Small intestine (tissue), 16 donors: ENCODE results near the gene SCAF4. TPM values are rescaled to one million over a fixed set of nuclear protein-coding genes. Genes with fewer than 3 reads are reported as not detected.

Experiments
- DNase-seq, 2 donors: peaks; one replicate each; pipeline versions ENCODE4 v3.0.0 to v3.0.0-alpha.2; 2013
- FAIRE-seq: peaks from 2 replicates; lab custom pipeline; 2012; peaks lifted over from hg19 to GRCh38; lab: Jason Lieb, UNC
- H3K27ac ChIP-seq, 3 donors: one replicate each; pipeline ENCODE4 v1.5.1; 2013; ENCODE audit warnings: low read length in 2 of 3, mild to moderate bottlenecking in 2 of 3, control low read depth in 1 of 3, inconsistent platforms in 1 of 3, low read depth in 1 of 3, moderate library complexity in 1 of 3
- H3K27me3 ChIP-seq, 3 donors: one replicate each; pipeline ENCODE4 v1.6.1; 2013; ENCODE audit warnings: low read length in 3 of 3, inconsistent platforms in 1 of 3; ENCODE audit not compliant: control insufficient read depth in 3 of 3, insufficient read depth in 3 of 3
- H3K36me3 ChIP-seq, 3 donors: one replicate each; pipeline ENCODE4 v1.6.1; 2013; ENCODE audit warnings: low read length in 3 of 3, inconsistent platforms in 1 of 3, low read depth in 1 of 3, mild to moderate bottlenecking in 1 of 3, moderate library complexity in 1 of 3; ENCODE audit not compliant: control insufficient read depth in 3 of 3, insufficient read depth in 2 of 3
- H3K4me1 ChIP-seq, 3 donors: one replicate each; pipeline ENCODE4 v1.6.1; 2013; ENCODE audit warnings: low read length in 2 of 3, inconsistent platforms in 1 of 3, low read depth in 1 of 3, mild to moderate bottlenecking in 1 of 3, moderate library complexity in 1 of 3; ENCODE audit not compliant: control insufficient read depth in 3 of 3, insufficient read depth in 2 of 3
- H3K4me3 ChIP-seq, 3 donors: one replicate each; pipeline ENCODE4 v1.5.1; 2013; ENCODE audit warnings: low read length in 3 of 3, control low read depth in 1 of 3, inconsistent platforms in 1 of 3, low read depth in 1 of 3, mild to moderate bottlenecking in 1 of 3, moderate library complexity in 1 of 3
- H3K9me3 ChIP-seq, 2 donors: one replicate each; pipeline ENCODE4 v1.6.1; 2013; ENCODE audit warnings: low read depth in 1 of 2, low read length in 1 of 2; ENCODE audit not compliant: control insufficient read depth in 2 of 2, insufficient read depth in 1 of 2
- WGBS, 3 donors: extraction: QIAGEN DNeasy Blood & Tissue Kit; methylation state at CpG; one replicate each; pipeline ENCODE4 v1.1.7; 2013; 5-methylcytosine and 5-hydroxymethylcytosine counted together
- long read RNA-seq, 10 donors: transcript quantifications; one replicate each; lab custom pipeline, GENCODE V29; 2026
- polyA plus RNA-seq, 4 donors: library from polyadenylated mRNA; stranded (reverse) in 3 of 4; unstranded in 1 of 4; fragments of 200-250 nt in 3 of 4; fragments of 120-200 nt in 1 of 4; gene quantifications; one replicate each; pipeline versions ENCODE4 v1.2.1 to v1.2.3, GENCODE V29; 2013
- donor health status: healthy with polysubstance abuse.
- donor health status: control.
- donor health status: control.
- donor health status: Bipolar disorder and iron deficiency.
- donor health status: healthy.

Gene SCAF4, protein sequence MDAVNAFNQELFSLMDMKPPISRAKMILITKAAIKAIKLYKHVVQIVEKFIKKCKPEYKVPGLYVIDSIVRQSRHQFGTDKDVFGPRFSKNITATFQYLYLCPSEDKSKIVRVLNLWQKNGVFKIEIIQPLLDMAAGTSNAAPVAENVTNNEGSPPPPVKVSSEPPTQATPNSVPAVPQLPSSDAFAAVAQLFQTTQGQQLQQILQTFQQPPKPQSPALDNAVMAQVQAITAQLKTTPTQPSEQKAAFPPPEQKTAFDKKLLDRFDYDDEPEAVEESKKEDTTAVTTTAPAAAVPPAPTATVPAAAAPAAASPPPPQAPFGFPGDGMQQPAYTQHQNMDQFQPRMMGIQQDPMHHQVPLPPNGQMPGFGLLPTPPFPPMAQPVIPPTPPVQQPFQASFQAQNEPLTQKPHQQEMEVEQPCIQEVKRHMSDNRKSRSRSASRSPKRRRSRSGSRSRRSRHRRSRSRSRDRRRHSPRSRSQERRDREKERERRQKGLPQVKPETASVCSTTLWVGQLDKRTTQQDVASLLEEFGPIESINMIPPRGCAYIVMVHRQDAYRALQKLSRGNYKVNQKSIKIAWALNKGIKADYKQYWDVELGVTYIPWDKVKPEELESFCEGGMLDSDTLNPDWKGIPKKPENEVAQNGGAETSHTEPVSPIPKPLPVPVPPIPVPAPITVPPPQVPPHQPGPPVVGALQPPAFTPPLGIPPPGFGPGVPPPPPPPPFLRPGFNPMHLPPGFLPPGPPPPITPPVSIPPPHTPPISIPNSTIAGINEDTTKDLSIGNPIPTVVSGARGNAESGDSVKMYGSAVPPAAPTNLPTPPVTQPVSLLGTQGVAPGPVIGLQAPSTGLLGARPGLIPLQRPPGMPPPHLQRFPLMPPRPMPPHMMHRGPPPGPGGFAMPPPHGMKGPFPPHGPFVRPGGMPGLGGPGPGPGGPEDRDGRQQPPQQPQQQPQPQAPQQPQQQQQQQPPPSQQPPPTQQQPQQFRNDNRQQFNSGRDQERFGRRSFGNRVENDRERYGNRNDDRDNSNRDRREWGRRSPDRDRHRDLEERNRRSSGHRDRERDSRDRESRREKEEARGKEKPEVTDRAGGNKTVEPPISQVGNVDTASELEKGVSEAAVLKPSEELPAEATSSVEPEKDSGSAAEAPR
- 10 to 100 TPM in 3 of 4 donors, 1 to 10 TPM in 1; 10.0 to 42.7 (median 12.3) TPM for polyA plus RNA-seq
- long read RNA-seq, donor 1, full-length matches to known transcripts, result 7 of 7 reads
- long read RNA-seq, donor 1, partial matches to known transcripts, result 0 of 7 reads
- long read RNA-seq, donor 1, other reads (novel, unspliced or antisense), result 0 of 7 reads
- long read RNA-seq, donor 2, full-length matches to known transcripts, result 2 of 2 reads
- long read RNA-seq, donor 2, partial matches to known transcripts, result 0 of 2 reads
- long read RNA-seq, donor 2, other reads (novel, unspliced or antisense), result 0 of 2 reads
- long read RNA-seq, donor 3, full-length matches to known transcripts, result 1 of 1 reads
- long read RNA-seq, donor 3, partial matches to known transcripts, result 0 of 1 reads
- long read RNA-seq, donor 3, other reads (novel, unspliced or antisense), result 0 of 1 reads
- long read RNA-seq, donor 4, result 0 reads
- long read RNA-seq, donor 5, result 0 reads
- long read RNA-seq, donor 6, full-length matches to known transcripts, result 2 of 11 reads
- long read RNA-seq, donor 6, partial matches to known transcripts, result 9 of 11 reads
- long read RNA-seq, donor 6, other reads (novel, unspliced or antisense), result 0 of 11 reads
- long read RNA-seq, donor 7, full-length matches to known transcripts, result 4 of 4 reads
- long read RNA-seq, donor 7, partial matches to known transcripts, result 0 of 4 reads
- long read RNA-seq, donor 7, other reads (novel, unspliced or antisense), result 0 of 4 reads
- long read RNA-seq, donor 8, result 0 reads
- long read RNA-seq, donor 9, result 0 reads
- long read RNA-seq, donor 10, partial matches to known transcripts, result 0 of 2 reads
- long read RNA-seq, donor 10, other reads (novel, unspliced or antisense), result 0 of 2 reads

DNA sequence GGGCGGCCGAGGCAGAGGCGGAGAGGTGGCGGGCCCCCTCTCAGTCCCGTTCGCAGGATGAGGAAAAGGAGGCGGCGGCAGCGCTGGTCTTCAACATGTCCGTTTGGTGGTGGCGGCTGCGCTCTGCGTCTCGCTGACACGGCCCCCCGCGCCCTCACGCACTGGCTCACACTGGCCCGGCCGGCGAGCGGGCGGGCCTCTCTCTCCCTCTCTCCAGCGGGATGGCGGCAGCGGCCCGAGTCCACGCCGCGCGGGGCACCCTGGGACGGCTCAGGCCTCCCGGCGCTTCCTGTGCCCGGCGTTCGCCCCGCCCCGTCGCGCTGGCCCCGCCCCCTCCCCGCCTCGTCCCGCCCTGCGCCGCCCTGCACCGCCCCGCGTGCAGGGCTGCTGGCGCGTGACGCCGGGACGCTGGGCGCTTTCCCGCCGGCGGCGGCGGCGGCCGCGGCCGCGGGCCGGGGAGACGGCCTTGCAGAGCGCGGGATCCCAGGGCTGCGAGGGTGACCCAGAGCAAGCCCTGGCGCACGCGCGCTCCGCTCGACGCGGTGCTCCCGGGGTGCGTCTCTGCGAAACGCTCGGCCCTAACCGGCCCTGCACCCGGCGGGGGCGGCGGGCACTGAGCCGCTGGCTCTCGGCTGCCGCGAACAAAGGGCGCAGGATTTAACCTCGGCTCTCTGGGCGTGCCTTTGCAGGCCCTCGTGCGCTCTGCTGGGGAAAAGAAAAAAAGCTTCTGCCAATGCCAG is at the start of gene SCAF4:
SCAF4 (minus strand) TSS at position 262 of the 740 bp plus-strand sequence. CDS start 426 bp downstream, outside the sequence.
- peak within 1 kb of the TSS; percentile 92 to 97 (median 93) for H3K27ac ChIP-seq
- H3K9me3 ChIP-seq, result no peaks in the 10 kb centered on the region
- H3K4me3 ChIP-seq, result peak within 1 kb of the TSS; percentile 67 to 99 (median 98)
- peak; percentile 86 to 94 for DNase-seq
- WGBS, 3 donors, result 0 to 1% (median 0%) methylated on average over 28 to 98 of the region's 98 CpGs
- FAIRE-seq, result no peak
- no peaks in the 10 kb centered on the region for H3K27me3 ChIP-seq
- peaks cover 12 to 15% (median 14%) of the 10 kb centered on the region in 3 donors for H3K4me1 ChIP-seq
- H3K36me3 ChIP-seq, result peaks cover 0 to 6% (median 0%) of the 10 kb centered on the region in 3 donors

DNA sequence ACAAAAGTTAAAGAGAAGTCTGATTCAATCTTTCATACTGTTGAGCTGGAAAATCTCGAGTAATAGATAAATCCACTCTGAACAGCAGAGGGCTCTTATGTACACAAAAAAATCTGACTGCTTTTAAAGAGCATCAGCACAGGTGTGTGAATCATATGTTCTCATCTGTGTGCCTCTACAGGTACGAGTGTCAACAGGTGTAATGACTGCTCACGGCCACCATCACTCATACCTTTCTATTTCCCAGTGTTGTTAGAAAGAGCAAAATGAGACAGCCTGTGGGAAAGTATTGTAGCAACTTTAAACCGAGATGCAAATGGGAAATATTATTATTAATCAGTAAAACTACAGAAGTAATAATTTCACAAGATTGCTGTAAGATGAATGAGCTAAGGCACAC is 49.0 kb upstream of the SCAF4 start:
- DNase-seq (peak in 1 of 2 donors; percentile 14), FAIRE-seq (no peak)

DNA sequence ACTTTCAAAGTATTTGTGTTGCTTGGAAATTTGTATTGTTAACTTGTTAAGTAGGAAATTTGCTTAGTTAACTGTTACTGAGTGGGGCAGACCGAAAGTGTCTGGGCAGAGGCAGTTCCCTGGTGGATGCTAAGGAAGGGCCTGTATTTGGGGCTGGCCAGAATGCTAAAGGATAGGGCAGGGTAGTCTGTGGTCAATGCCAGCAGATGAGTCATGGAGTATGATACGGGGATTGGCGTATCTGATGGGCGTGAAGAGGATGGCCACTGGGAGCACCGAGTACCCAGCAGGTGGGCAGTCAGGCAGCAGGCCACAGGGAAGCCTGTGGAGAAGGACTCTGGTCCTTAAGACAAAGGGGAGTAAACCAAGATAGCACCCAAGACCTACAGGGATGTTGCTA is 46.6 kb upstream of the SCAF4 start:
- FAIRE-seq, result no peak
- 73 to 93% (median 88%) methylated on average over 5 of the region's 5 CpGs for WGBS, 3 donors
- DNase-seq, result no peak
- Histone ChIP-seq H3K4me1 (no peaks in the 10 kb centered on the region), H3K27me3 (no peaks in the 10 kb centered on the region), H3K9me3 (no peaks in the 10 kb centered on the region), H3K36me3 (no peaks in the 10 kb centered on the region), H3K27ac (no peak overlapping the region), H3K4me3 (no peak overlapping the region)

More for the DNA sequence above, 49.0 kb upstream of the SCAF4 start:
- WGBS, 3 donors, result 33 to 57% (median 38%) methylated on average over 4 of the region's 4 CpGs
- Histone ChIP-seq H3K36me3 (no peaks in the 10 kb centered on the region), H3K27ac (no peak overlapping the region), H3K27me3 (no peaks in the 10 kb centered on the region), H3K9me3 (no peaks in the 10 kb centered on the region), H3K4me3 (no peak overlapping the region), H3K4me1 (no peaks in the 10 kb centered on the region)

DNA sequence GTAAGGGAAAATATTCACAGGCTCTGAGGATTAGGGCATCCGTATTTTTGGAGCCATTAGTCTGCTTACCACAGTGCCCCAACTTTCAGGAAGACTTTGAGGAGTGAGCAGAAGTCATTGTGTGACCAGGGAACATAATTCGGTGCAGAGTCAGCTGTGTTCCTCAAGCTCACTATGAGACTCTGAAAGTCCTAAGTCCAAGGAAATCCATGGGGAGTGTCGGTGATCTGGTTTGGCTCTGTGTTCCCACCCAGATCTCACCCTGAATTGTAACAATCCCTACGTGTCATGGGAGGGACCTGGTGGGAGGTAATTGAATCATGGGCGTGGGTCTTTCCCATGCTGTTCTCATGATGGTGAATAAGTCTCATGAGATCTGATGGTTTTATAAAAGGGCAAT is 45.9 kb upstream of the SCAF4 start:
- FAIRE-seq (no peak), DNase-seq (peak in 1 of 2 donors; percentile 60)
- Histone ChIP-seq H3K27ac (no peak overlapping the region), H3K9me3 (no peaks in the 10 kb centered on the region), H3K4me1 (no peaks in the 10 kb centered on the region), H3K4me3 (no peak overlapping the region), H3K27me3 (no peaks in the 10 kb centered on the region), H3K36me3 (no peaks in the 10 kb centered on the region)
- WGBS, 3 donors, result 30 to 69% (median 46%) methylated on average over 5 of the region's 5 CpGs

DNA sequence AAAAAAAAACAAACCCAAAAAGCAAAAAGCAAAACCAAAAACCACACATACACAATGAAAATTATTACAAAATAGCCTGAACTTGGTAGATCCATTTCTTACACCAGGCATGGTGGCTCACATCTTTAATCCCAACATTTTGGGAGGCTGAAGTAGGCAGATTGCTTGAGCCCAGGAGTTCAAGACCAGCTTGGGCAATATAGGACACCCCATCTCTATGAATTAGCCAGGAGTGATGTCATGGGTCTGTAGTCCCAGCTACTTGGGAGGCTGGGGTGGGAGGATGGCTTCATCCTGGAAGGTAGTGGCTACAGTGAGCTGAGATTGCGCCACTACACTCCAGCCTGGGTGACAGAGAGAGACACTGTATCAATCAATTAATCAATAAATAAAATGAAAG is 42.1 kb upstream of the SCAF4 start:
- no peak overlapping the region for H3K27ac ChIP-seq
- H3K36me3 ChIP-seq, result no peaks in the 10 kb centered on the region
- no peaks in the 10 kb centered on the region for H3K9me3 ChIP-seq
- H3K4me3 ChIP-seq, result no peak overlapping the region
- no peaks in the 10 kb centered on the region for H3K27me3 ChIP-seq
- WGBS, 3 donors, result 89 to 100% (median 95%) methylated on average over 1 of the region's 1 CpG
- no peak for DNase-seq
- FAIRE-seq, result no peak
- no peaks in the 10 kb centered on the region for H3K4me1 ChIP-seq

DNA sequence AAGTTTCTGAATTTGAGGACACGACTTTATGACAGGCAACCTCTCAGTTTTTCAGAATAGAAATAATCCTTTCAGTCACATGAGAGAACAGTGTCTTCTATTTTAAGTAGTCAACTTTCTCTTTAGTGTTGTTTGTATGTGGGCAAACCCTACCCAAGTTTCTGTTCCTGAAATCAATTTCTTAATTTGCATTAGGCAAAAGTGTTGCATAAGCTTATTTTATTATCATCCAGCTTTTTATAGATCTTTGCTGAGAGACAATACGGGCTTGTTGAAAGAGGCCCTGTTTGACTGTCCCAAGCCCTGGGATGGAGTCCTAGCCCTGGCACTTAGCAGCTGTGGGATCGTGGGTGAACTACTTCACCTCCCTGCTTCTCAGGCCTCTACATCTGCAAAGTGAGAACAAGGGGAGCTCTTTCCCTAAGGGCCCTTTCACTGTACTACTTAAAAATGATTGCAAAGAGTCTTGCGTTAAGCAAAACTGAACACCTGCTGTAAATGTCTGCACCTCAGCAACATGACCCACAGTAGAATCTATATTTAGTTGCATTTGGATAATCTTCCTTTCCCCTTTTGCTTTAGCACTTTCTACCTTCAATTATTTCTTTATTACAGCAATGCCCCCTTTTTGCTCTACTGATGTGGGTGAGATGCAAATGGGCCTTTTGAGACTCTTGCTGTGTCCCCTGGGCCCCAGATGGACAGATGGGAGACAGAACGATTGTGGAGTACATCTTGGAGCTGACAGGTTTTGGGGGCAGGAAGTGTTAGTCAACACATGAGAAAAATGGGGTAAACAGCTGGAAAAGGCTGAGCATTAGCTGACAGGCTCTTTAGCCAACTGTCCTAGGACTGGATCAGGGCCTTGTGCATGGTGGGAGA is 41.0 kb upstream of the SCAF4 start:
- FAIRE-seq, result no peak
- Histone ChIP-seq H3K36me3 (no peaks in the 10 kb centered on the region), H3K4me1 (no peaks in the 10 kb centered on the region), H3K9me3 (no peaks in the 10 kb centered on the region), H3K4me3 (no peak overlapping the region), H3K27ac (no peak overlapping the region), H3K27me3 (no peaks in the 10 kb centered on the region)
- no peak for DNase-seq
- WGBS, 3 donors, result 66 to 77% (median 69%) methylated on average over 5 of the region's 5 CpGs
